SU-DHL-6 (cell line): ENCODE measurements around the gene EBI3.

Experiments used
- H2AFZ ChIP-seq: fragments of 200-600 bp; sonication (generic); 2 replicates; pipeline ENCODE4 v1.6.1; 2014; ENCODE audit warnings: low read depth, mild to moderate bottlenecking, moderate library complexity, mixed read lengths, antibody characterized with exemption, low read length; ENCODE audit not compliant: severe bottlenecking
- H3F3A ChIP-seq: fragments of 200-600 bp; shearing (Covaris generic); 2 replicates; pipeline ENCODE4 v1.6.0; 2016; ENCODE audit warnings: antibody characterized with exemption, mild to moderate bottlenecking; ENCODE audit not compliant: insufficient read depth
- H3K27ac ChIP-seq: fragments of 200-600 bp; sonication (generic); 2 replicates; pipeline ENCODE4 v1.5.1; 2016; ENCODE audit warnings: low read depth, mild to moderate bottlenecking, low read length, moderate library complexity, mixed read lengths
- H3K27me3 ChIP-seq: fragments of 200-600 bp; sonication (generic), shearing (Covaris generic); 2 replicates; pipeline ENCODE4 v1.6.0; 2014; ENCODE audit warnings: mild to moderate bottlenecking, low read length
- H3K36me3 ChIP-seq: fragments of 200-600 bp; sonication (generic); 2 replicates; pipeline ENCODE4 v1.6.1; 2014; ENCODE audit warnings: mild to moderate bottlenecking, low read length, mixed read lengths
- H3K4me2 ChIP-seq: fragments of 300-600, 200-600 bp; shearing (Covaris generic), sonication (generic); 2 replicates; pipeline ENCODE4 v1.6.0; 2014; ENCODE audit warnings: low read length, low read depth, mild to moderate bottlenecking; ENCODE audit not compliant: poor library complexity, severe bottlenecking
- H3K4me3 ChIP-seq: fragments of 200-600 bp; sonication (generic); 2 replicates; pipeline ENCODE4 v1.5.1; 2014; ENCODE audit warnings: antibody characterized with exemption, low read length, mild to moderate bottlenecking, mixed read lengths; ENCODE audit not compliant: insufficient read depth, poor library complexity, severe bottlenecking
- H3K79me2 ChIP-seq: fragments of 200-600 bp; sonication (generic); 2 replicates; pipeline ENCODE4 v1.6.1; 2014; ENCODE audit warnings: mild to moderate bottlenecking, low read length, moderate library complexity; ENCODE audit not compliant: insufficient read depth
- H3K9ac ChIP-seq: fragments of 200-600 bp; sonication (generic); 2 replicates; pipeline ENCODE4 v1.7.0; 2014; ENCODE audit warnings: mild to moderate bottlenecking, low read length
- H3K9me2 ChIP-seq: fragments of 200-600 bp; sonication (generic); replicated peaks from 2 replicates; pipeline ENCODE4 v1.6.1; 2014; ENCODE audit warnings: low read length; ENCODE audit not compliant: insufficient read depth
- H3K9me3 ChIP-seq: fragments of 200-600 bp; sonication (generic); 2 replicates; pipeline ENCODE4 v1.6.1; 2014; ENCODE audit warnings: low read length, mixed read lengths; ENCODE audit not compliant: insufficient read depth
- H4K20me1 ChIP-seq: fragments of 200-600 bp; sonication (generic); 2 replicates; pipeline ENCODE4 v1.6.1; 2014; ENCODE audit warnings: low read depth, mild to moderate bottlenecking, antibody characterized with exemption, low read length, moderate library complexity, mixed read lengths
- CTCF ChIP-seq: fragments of 200-600 bp; sonication (generic); IDR thresholded peaks from one replicate; pipeline ENCODE4 v1.5.1; 2017; ENCODE audit warnings: antibody characterized with exemption, mild to moderate bottlenecking, low read length, moderate library complexity; ENCODE audit not compliant: insufficient read depth, poor library complexity, severe bottlenecking
- EZH2phosphoT487 ChIP-seq: fragments of 200-600 bp; sonication (generic), shearing (Covaris generic); conservative IDR thresholded peaks from 2 replicates; pipeline ENCODE4 v1.6.1; 2018; ENCODE audit warnings: mild to moderate bottlenecking, antibody characterized with exemption, low read length, moderate library complexity, mixed read lengths

EBI3 gene

GRCh38 chr19:4197625-4198466, 31.5 kb upstream of the EBI3 start:
- Histone ChIP-seq H3F3A (no peaks in the 10 kb centered on the region), H3K9me3 (peaks cover 5% of the 10 kb centered on the region; the same call in 1 of the 2 replicates), H3K4me3 (no peak overlapping the region), H3K9ac (no peak overlapping the region), H3K27ac (no peak overlapping the region), H3K4me2 (no peak overlapping the region), H4K20me1 (0 out of 2 replicates have a peak, but pooled peaks cover 3% of the 10 kb centered on the region), H3K36me3 (no peaks in the 10 kb centered on the region), H3K79me2 (no peaks in the 10 kb centered on the region), H3K27me3 (no peaks in the 10 kb centered on the region), H2AFZ (no peak overlapping the region), H3K9me2 (no peaks in the 10 kb centered on the region)
- TF ChIP-seq EZH2phosphoT487 (no peak), CTCF (no peak)

GRCh38 chr19:4198467-4199126, 30.7 kb upstream of the EBI3 start:
- no peak overlapping the region for H3K4me2 ChIP-seq
- no peak overlapping the region for H3K27ac ChIP-seq
- TF ChIP-seq CTCF (no peak), EZH2phosphoT487 (no peak)
- H2AFZ ChIP-seq, result no peak overlapping the region
- H3K79me2 ChIP-seq, result no peaks in the 10 kb centered on the region
- no peaks in the 10 kb centered on the region for H3K27me3 ChIP-seq
- no peaks in the 10 kb centered on the region for H3F3A ChIP-seq
- no peaks in the 10 kb centered on the region for H3K36me3 ChIP-seq
- H3K9ac ChIP-seq, result no peak overlapping the region
- no peak overlapping the region for H3K4me3 ChIP-seq
- H3K9me3 ChIP-seq, result peaks cover 5% of the 10 kb centered on the region; the same call in 1 of the 2 replicates
- 0 out of 2 replicates have a peak, but pooled peaks cover 3% of the 10 kb centered on the region for H4K20me1 ChIP-seq
- no peaks in the 10 kb centered on the region for H3K9me2 ChIP-seq

- Histone ChIP-seq H3K27ac (no peak overlapping the region), H3K27me3 (no peaks in the 10 kb centered on the region), H3K4me3 (no peak overlapping the region), H3F3A (no peaks in the 10 kb centered on the region), H3K79me2 (no peaks in the 10 kb centered on the region), H3K9ac (no peak overlapping the region), H3K9me3 (peaks cover 5% of the 10 kb centered on the region; the same call in 1 of the 2 replicates), H3K9me2 (no peaks in the 10 kb centered on the region), H2AFZ (no peak overlapping the region), H3K36me3 (no peaks in the 10 kb centered on the region), H3K4me2 (no peak overlapping the region), H4K20me1 (0 out of 2 replicates have a peak, but pooled peaks cover 3% of the 10 kb centered on the region)
- no peak for TF ChIP-seq CTCF
- no peak for TF ChIP-seq EZH2phosphoT487
Observed at GRCh38 chr19:4199699-4200293, 29.5 kb upstream of the EBI3 start.
